PFSK-1 (cell line): ENCODE results near the gene CLDN6.

Experiments
- FOXP2 ChIP-seq: optimal IDR thresholded peaks from 2 replicates; pipeline ENCODE3; 2011; ENCODE audit warnings: borderline replicate concordance, control low read depth, inconsistent platforms; ENCODE audit not compliant: insufficient read depth; ENCODE audit errors: extremely low read length, extremely low read depth
- POLR2AphosphoS5 ChIP-seq: IDR thresholded peaks from 2 replicates; pipeline ENCODE4 v1.6.1; 2012; ENCODE audit warnings: low read depth, mild to moderate bottlenecking, control low read depth, low read length, moderate library complexity
- SIN3A ChIP-seq: IDR thresholded peaks from 2 replicates; pipeline ENCODE4 v1.6.1; 2012; ENCODE audit warnings: mild to moderate bottlenecking, low read length, moderate library complexity, borderline replicate concordance; ENCODE audit not compliant: insufficient read depth
- TAF1 ChIP-seq: IDR thresholded peaks from 2 replicates; pipeline ENCODE4 v1.6.1; 2012; ENCODE audit warnings: low read length, control low read depth, borderline replicate concordance; ENCODE audit not compliant: insufficient read depth
- TF ChIP-seq, protein P1 (sequence below), 2 experiments: IDR thresholded peaks; 2 replicates each; pipeline versions ENCODE4 v1.6.1 to v1.8.0; 2011 to 2012; ENCODE audit warnings: low read depth in 2 of 2, low read length in 2 of 2, control low read depth in 1 of 2, inconsistent platforms in 1 of 2, mild to moderate bottlenecking in 1 of 2, moderate library complexity in 1 of 2; ENCODE audit not compliant: insufficient read depth in 1 of 2

CLDN6 gene

DNA sequence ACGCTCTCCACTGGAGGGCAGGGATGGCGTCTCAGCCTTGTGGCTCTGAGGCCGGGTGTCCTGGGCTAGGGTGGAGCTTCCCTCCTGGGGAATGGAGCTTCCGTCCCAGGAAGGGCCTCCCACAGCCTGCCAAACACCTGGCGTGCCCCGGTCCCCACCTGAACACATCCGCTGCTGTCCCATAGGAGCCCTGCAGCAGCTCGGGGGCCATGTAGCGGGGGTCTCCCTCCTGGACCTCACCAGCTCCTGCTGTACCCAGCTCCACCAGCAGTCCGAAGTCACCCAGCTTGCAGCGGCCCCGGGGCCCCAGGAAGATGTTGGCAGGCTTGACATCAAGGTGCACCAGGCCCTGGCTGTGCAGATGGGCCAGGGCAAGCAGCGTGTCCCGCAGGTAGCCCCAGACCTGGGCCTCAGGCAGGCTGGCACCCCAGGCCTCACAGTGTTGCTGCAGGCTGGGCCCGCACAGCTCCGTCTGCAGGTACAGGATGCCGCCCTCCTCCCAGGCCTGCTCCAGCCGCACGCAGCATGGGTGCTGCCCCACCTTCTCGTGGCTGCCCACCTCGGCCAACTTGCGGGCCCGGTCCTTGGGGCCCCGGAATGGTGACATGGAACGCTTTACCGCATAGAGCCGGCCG lies 42.7 kb downstream of the CLDN6 start:
- TF ChIP-seq, protein P1, sequence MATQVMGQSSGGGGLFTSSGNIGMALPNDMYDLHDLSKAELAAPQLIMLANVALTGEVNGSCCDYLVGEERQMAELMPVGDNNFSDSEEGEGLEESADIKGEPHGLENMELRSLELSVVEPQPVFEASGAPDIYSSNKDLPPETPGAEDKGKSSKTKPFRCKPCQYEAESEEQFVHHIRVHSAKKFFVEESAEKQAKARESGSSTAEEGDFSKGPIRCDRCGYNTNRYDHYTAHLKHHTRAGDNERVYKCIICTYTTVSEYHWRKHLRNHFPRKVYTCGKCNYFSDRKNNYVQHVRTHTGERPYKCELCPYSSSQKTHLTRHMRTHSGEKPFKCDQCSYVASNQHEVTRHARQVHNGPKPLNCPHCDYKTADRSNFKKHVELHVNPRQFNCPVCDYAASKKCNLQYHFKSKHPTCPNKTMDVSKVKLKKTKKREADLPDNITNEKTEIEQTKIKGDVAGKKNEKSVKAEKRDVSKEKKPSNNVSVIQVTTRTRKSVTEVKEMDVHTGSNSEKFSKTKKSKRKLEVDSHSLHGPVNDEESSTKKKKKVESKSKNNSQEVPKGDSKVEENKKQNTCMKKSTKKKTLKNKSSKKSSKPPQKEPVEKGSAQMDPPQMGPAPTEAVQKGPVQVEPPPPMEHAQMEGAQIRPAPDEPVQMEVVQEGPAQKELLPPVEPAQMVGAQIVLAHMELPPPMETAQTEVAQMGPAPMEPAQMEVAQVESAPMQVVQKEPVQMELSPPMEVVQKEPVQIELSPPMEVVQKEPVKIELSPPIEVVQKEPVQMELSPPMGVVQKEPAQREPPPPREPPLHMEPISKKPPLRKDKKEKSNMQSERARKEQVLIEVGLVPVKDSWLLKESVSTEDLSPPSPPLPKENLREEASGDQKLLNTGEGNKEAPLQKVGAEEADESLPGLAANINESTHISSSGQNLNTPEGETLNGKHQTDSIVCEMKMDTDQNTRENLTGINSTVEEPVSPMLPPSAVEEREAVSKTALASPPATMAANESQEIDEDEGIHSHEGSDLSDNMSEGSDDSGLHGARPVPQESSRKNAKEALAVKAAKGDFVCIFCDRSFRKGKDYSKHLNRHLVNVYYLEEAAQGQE (IDR thresholded peaks at IDR 0.05; ENCODE audit: insufficient read depth in 1 of 2, low read depth in 2 of 2, low read length in 2 of 2), result no peak
- TF ChIP-seq TAF1, result no peak
- TF ChIP-seq FOXP2, result no peak
- TF ChIP-seq SIN3A, result no peak
- TF ChIP-seq POLR2AphosphoS5, result no peak

GRCh38 chr16:2974319-2975056 lies 43.5 kb downstream of the CLDN6 start:
- TF ChIP-seq POLR2AphosphoS5 (no peak; the same call in 1 of the 2 replicates), TAF1 (no peak), FOXP2 (no peak), SIN3A (no peak)
- TF ChIP-seq, protein P1 (IDR thresholded peaks at IDR 0.05; ENCODE audit: insufficient read depth in 1 of 2, low read depth in 2 of 2, low read length in 2 of 2), result no peak

DNA sequence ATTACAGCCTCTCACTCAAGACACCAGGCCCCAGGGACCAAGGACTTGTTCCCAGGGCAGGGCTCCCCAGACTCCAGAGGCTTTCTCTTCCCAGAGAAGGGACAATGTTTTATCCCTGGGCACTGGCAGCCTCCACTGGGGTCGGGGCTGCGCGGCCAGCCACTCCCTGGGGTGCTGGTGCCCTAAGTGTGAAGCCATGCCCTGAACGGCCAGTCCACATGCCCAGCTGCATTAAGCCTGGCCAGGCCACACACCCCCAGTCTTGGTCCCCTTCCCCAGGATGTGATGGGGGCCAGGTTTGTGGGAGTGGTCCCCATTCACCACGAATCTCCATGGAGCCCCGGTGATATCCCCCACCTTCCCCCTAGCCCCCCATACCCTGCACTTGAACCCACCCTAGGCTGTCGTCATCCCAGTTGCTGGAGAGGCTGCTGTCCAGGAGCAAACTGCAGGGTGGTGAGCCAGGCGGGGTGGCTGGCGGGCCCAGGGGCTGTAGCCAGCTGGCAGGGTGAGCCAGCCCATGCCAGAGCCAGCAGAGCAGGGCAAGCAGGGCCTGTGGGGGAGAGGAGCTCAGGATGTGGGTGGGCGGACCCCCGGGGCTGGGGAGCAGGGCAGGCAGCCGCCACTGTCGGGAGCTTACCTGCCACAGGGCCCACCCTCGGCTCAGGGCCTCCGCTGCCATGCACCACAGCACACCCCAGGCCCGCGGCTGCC lies 44.2 kb downstream of the CLDN6 start:
- TF ChIP-seq SIN3A (no peak), FOXP2 (no peak), POLR2AphosphoS5 (no peak), TAF1 (no peak)
- TF ChIP-seq, protein P1 (IDR thresholded peaks at IDR 0.05; ENCODE audit: insufficient read depth in 1 of 2, low read depth in 2 of 2, low read length in 2 of 2), result no peak

- TF ChIP-seq SIN3A, result no peak
- peak; percentile 56 for TF ChIP-seq POLR2AphosphoS5
- TF ChIP-seq, protein P1 (IDR thresholded peaks at IDR 0.05; ENCODE audit: insufficient read depth in 1 of 2, low read depth in 2 of 2, low read length in 2 of 2), result 0 out of 4 replicates have a peak, but pooled peaks of 1 of the 2 experiments have one; percentile 30
- TF ChIP-seq TAF1, result no peak
- no peak for TF ChIP-seq FOXP2
These were observed 44.9 kb downstream of the CLDN6 start for GRCh38 chr16:2973093-2973492.
